ENCODE results near the gene TDRD7. TPM values are rescaled to one million over a fixed set of nuclear protein-coding genes. Genes with fewer than 3 reads are reported as not detected.

TDRD7 gene
- polyA plus RNA-seq, 1 experiment, result 8.2 TPM

DNA sequence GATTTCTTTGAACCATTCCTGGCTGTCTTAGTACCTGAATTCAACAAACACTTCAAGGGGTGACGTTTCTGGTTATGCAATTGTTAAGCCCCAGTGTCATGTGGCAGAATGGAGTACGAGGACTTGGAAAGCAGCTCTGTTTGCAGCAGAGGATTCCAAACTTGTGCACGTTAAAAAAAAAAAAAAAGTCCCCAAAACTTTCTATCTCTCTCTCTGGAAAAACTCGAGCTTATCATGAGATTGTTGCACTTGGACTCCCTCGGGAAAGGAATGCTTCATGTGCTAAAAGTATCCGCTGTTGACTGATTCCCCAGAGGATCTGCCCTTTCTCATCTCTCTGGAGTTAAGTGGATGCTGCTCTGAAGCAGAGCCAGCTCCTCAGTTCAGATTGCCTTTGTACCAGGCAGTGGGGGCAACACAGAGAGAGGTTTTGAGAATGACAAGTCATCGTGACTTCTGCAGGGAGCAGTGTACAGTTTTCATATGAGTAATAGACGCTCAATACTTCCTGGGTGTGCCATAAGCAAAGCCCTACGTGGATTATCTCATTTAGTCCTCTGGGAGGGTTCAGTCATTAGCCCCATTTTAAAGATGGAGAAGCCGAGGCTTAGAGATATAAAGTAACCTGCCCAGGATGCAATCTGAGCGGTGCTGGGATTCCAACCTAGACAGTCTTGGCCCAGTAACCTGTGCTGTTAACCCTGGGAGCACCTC lies 117.6 kb downstream of the TDRD7 start:
- H3K27me3 ChIP-seq (ENCODE audit: control insufficient read depth, insufficient read depth, low read length), result peaks cover 16% of the 10 kb centered on the region
- POLR2A ChIA-PET, result no interaction called here
- CTCF ChIA-PET, result no interaction called here
- peaks cover 5% of the 10 kb centered on the region; the same call in 1 of the 2 replicates for H3K9me3 ChIP-seq (ENCODE audit: control insufficient read depth, insufficient read depth, low read length)
- no peak for DNase-seq (ENCODE audit: low read depth, low spot score)
- TF ChIP-seq, protein P1, sequence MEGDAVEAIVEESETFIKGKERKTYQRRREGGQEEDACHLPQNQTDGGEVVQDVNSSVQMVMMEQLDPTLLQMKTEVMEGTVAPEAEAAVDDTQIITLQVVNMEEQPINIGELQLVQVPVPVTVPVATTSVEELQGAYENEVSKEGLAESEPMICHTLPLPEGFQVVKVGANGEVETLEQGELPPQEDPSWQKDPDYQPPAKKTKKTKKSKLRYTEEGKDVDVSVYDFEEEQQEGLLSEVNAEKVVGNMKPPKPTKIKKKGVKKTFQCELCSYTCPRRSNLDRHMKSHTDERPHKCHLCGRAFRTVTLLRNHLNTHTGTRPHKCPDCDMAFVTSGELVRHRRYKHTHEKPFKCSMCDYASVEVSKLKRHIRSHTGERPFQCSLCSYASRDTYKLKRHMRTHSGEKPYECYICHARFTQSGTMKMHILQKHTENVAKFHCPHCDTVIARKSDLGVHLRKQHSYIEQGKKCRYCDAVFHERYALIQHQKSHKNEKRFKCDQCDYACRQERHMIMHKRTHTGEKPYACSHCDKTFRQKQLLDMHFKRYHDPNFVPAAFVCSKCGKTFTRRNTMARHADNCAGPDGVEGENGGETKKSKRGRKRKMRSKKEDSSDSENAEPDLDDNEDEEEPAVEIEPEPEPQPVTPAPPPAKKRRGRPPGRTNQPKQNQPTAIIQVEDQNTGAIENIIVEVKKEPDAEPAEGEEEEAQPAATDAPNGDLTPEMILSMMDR (IDR thresholded peaks at IDR 0.05; ENCODE audit: low read depth, low read length), result no peak
- H3K27ac ChIP-seq (ENCODE audit: low read depth, low read length), result no peak overlapping the region
- H3K4me3 ChIP-seq (ENCODE audit: low read depth, low read length), result no peak overlapping the region

DNA sequence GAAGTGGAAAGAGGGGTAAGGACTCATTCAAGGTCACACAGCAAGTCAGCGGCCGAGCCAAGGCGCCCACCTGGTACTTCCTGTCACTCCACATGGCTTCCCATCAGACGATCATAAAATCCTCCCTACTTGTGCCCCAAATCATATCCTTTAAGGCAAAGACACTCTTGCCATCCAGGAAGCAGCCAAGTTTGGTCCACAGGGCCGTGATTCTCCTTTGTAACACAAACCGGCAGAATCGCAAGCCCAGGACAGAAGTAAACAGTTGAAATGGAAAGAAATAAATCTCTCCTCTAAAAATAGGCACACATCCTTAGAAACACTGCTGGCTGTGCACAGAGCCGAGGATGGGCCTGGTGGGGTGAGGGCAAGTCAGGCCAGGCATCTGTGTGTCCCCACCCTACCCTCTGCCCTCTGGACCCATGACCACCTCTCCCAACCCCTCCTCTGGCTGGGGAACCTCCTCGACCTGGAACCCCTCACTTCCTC lies 120.0 kb downstream of the TDRD7 start:
- Histone ChIP-seq H3K9me3 (ENCODE audit: control insufficient read depth, insufficient read depth, low read length) (peaks cover 5% of the 10 kb centered on the region; the same call in 1 of the 2 replicates), H3K27me3 (ENCODE audit: control insufficient read depth, insufficient read depth, low read length) (peaks cover 13% of the 10 kb centered on the region), H3K27ac (ENCODE audit: low read depth, low read length) (no peak overlapping the region), H3K4me3 (ENCODE audit: low read depth, low read length) (no peak overlapping the region)
- no peak for DNase-seq (ENCODE audit: low read depth, low spot score)
- ChIA-PET CTCF (no interaction called here), POLR2A (no interaction called here)
- TF ChIP-seq, protein P1 (IDR thresholded peaks at IDR 0.05; ENCODE audit: low read depth, low read length), result no peak

DNA sequence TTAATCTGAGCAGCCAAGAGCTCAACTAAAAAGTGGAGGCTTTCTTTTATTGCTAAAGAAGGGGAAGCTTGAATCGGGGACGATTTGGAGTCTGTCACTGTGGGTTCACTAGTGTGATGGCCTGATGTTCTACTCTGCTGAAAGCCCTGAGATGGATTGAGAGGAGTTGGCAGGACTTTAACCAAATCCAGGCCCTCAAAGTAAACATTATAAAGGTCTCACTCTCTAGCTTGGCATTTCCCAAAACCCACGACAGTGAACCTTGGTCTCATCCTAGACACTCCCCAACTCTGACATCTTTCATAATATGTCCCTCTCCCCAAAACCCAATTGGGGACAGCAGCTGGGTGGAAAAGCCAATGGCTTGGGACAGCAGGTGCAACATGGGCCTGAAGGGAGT lies 122.3 kb downstream of the TDRD7 start:
- TF ChIP-seq, protein P1 (IDR thresholded peaks at IDR 0.05; ENCODE audit: low read depth, low read length), result no peak
- Histone ChIP-seq H3K9me3 (ENCODE audit: control insufficient read depth, insufficient read depth, low read length) (peaks cover 5% of the 10 kb centered on the region; the same call in 1 of the 2 replicates), H3K4me3 (ENCODE audit: low read depth, low read length) (no peak overlapping the region), H3K27me3 (ENCODE audit: control insufficient read depth, insufficient read depth, low read length) (peaks cover 2% of the 10 kb centered on the region), H3K27ac (ENCODE audit: low read depth, low read length) (no peak overlapping the region)
- DNase-seq (ENCODE audit: low read depth, low spot score), result no peak
- POLR2A ChIA-PET, result no interaction called here
- CTCF ChIA-PET, result no interaction called here

DNA sequence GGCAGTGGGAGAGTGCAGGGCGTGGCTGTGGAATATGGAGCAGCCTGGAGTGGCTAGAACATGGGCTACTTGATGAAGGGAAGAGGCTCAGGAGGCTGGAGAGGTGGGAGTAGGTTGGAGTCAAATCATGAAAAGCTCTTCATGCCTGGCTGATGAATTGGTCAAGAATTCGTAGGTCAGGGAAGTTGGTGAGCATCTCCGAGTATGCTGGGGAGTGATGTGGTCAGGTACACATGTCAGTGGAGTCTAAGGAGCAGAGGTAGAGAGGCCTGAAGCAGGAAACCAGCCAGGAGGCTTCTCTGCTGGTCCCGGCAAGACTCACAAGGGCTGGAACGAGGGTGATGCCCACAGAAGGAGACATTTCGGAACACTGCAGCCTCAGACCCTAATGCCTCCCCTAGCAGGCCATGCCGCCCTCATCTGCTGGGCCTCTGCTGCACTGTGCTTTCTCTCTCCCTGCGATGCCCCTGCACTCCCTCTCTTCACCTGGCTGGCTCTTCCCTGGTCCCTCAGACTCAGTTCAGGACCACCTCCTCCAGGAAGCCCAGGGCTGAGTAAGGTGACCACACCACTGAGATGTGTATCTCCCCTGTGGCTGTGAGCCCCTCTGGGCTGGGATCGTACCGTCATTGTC lies 123.2 kb downstream of the TDRD7 start:
- POLR2A ChIA-PET, result no interaction called here
- Histone ChIP-seq H3K27ac (ENCODE audit: low read depth, low read length) (no peak overlapping the region), H3K9me3 (ENCODE audit: control insufficient read depth, insufficient read depth, low read length) (peaks cover 5% of the 10 kb centered on the region; the same call in 1 of the 2 replicates), H3K4me3 (ENCODE audit: low read depth, low read length) (no peak overlapping the region), H3K27me3 (ENCODE audit: control insufficient read depth, insufficient read depth, low read length) (peaks cover 2% of the 10 kb centered on the region)
- CTCF ChIA-PET, result interaction anchor here (0.7 kb wide), 1 partner anchor 124 kb away, joined by 3 read pairs; no protein-coding TSS in a partner anchor
- TF ChIP-seq, protein P1 (IDR thresholded peaks at IDR 0.05; ENCODE audit: low read depth, low read length), result no peak
- no peak for DNase-seq (ENCODE audit: low read depth, low spot score)

DNA sequence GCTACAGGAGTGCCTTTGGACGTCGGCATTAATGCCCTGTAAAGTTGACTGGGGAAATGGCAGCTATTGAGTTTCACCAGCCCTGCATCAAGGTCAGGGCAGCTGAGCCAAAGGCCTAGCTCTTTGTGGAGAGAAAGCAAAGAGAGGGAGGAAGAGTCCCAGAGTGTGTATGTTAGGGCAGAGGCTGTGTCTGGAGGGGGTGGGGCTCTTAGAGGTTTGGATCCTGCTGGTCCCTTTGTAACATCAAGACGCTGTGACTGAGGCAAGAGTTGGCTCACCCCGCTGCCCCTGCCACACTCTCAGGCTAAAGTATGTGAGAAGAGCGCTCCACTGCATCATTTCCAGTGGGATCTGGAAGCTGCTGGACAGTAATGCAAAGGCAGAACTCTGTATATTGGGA lies 123.9 kb downstream of the TDRD7 start:
- Histone ChIP-seq H3K27me3 (ENCODE audit: control insufficient read depth, insufficient read depth, low read length) (peaks cover 2% of the 10 kb centered on the region), H3K9me3 (ENCODE audit: control insufficient read depth, insufficient read depth, low read length) (peaks cover 5% of the 10 kb centered on the region; the same call in 1 of the 2 replicates), H3K27ac (ENCODE audit: low read depth, low read length) (no peak overlapping the region), H3K4me3 (ENCODE audit: low read depth, low read length) (no peak overlapping the region)
- CTCF ChIA-PET, result interaction anchor here (0.7 kb wide), 1 partner anchor 125 kb away, joined by 3 read pairs; no protein-coding TSS in a partner anchor
- TF ChIP-seq, protein P1 (IDR thresholded peaks at IDR 0.05; ENCODE audit: low read depth, low read length), result no peak
- no peak for DNase-seq (ENCODE audit: low read depth, low spot score)
- POLR2A ChIA-PET, result no interaction called here
